Activated CD8-positive, alpha-beta T cell treated with anti-CD3 and anti-CD28 coated beads for 36 hours (primary cell): Measurements from ENCODE around the gene FOXP1. TPM values are rescaled to one million over a fixed set of nuclear protein-coding genes. Genes with fewer than 3 reads are reported as not detected.

ENCODE experiments used
- ATAC-seq: fragments of 200-7000 bp; cut with Tn5 transposase; one replicate; pipeline ENCODE4 v1.10.0; 2021; ENCODE audit warnings: mild to moderate bottlenecking, moderate library complexity
- CTCF ChIA-PET: fragments of 350-600 bp; sonication (Branson Sonifier 250); formaldehyde crosslinking; loops from one replicate; lab custom pipeline; 2021; ENCODE audit warnings: antibody characterized with exemption; lab: Charles Lee
- POLR2A ChIA-PET: fragments of 350-600 bp; sonication (Branson Sonifier 250); formaldehyde crosslinking; loops from one replicate; lab custom pipeline; 2021; ENCODE audit warnings: antibody characterized with exemption; lab: Charles Lee
- DNase-seq: peaks from one replicate; pipeline ENCODE4 v3.0.0-alpha.2; 2020
- H3K27ac Mint-ChIP-seq: one replicate; pipeline ENCODE4 v1.8.0; 2021; ENCODE audit warnings: mild to moderate bottlenecking, mixed read lengths
- H3K27me3 Mint-ChIP-seq: one replicate; pipeline ENCODE4 v1.8.0; 2021; ENCODE audit warnings: mixed read lengths
- H3K36me3 Mint-ChIP-seq: one replicate; pipeline ENCODE4 v1.8.0; 2021; ENCODE audit warnings: low read depth, mixed read lengths
- H3K4me1 Mint-ChIP-seq: one replicate; pipeline ENCODE4 v1.8.0; 2021; ENCODE audit warnings: low read depth, mixed read lengths
- H3K4me3 Mint-ChIP-seq: one replicate; pipeline ENCODE4 v1.8.0; 2021; ENCODE audit warnings: mild to moderate bottlenecking, moderate library complexity, mixed read lengths
- H3K9me3 Mint-ChIP-seq: one replicate; pipeline ENCODE4 v1.8.0; 2021; ENCODE audit warnings: mixed read lengths
- intact Hi-C: fragments of 100-400 bp; cut with micrococcal nuclease; formaldehyde crosslinking; loops from one replicate; pipeline ENCODE4 v1.10.0; 2022
- total RNA-seq, 2 experiments: library from RNA; stranded (reverse); gene quantifications; one replicate each; pipeline ENCODE4 v1.2.3, GENCODE V29; 2021
- TF ChIP-seq, protein P1 (sequence below): fragments of 200-600 bp; IDR thresholded peaks from one replicate; pipeline ENCODE4 v1.8.0; 2022; ENCODE audit warnings: antibody characterized with exemption, mild to moderate bottlenecking

FOXP1 gene
- total RNA-seq, 2 experiments from 2014 or later = 145 to 153 TPM

DNA sequence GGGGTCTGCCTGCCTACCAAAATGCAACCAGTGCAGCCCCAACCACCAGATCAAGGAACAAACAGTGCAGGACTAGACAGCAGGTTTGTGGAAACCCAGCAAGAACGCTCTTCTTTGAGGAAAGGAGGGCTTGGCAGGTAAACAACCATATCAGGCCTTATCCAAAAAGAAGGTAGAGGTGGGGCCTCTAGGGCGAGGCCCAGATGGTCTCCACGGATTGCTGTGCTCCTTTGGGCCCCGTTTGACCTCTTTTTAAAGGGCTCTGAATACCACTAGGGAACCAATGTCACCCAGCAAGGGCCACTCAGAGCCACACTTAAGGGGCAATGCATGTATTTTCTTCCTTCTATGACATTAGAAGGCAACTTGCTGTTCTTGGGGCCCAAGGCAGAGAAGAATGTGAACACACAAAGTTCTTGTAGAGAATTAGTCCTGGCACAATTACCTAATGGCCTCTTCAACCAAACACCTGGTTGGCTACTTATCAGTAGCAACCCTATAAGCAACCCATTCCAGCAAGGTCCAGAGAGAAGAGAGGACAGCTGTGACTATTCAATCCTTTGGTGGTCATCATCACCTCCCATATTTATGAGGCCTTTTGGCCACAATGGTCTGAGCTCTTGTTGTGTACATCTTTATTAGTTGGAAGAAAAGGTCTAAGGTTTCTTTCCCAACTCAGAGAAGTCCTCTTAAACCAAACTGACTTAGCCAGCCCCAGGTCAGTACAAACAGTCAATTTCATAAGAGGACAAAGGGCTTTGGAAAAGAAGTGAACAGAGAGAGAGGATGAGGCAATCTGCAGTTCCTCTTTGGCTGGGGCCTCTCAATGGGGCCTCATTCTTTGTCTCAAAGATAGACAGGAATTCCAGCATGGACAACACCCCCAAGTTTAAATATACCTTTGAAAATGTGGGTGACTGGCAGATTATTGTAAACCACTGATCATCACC lies 36.0 kb downstream of the FOXP1 start:
- Mint-ChIP-seq H3K27ac (no peak overlapping the region), H3K27me3 (peaks cover 2% of the 10 kb centered on the region), H3K4me1 (peaks cover 21% of the 10 kb centered on the region), H3K9me3 (no peaks in the 10 kb centered on the region), H3K36me3 (peaks cover under 1% of the 10 kb centered on the region), H3K4me3 (no peak overlapping the region)
- TF ChIP-seq, protein P1, sequence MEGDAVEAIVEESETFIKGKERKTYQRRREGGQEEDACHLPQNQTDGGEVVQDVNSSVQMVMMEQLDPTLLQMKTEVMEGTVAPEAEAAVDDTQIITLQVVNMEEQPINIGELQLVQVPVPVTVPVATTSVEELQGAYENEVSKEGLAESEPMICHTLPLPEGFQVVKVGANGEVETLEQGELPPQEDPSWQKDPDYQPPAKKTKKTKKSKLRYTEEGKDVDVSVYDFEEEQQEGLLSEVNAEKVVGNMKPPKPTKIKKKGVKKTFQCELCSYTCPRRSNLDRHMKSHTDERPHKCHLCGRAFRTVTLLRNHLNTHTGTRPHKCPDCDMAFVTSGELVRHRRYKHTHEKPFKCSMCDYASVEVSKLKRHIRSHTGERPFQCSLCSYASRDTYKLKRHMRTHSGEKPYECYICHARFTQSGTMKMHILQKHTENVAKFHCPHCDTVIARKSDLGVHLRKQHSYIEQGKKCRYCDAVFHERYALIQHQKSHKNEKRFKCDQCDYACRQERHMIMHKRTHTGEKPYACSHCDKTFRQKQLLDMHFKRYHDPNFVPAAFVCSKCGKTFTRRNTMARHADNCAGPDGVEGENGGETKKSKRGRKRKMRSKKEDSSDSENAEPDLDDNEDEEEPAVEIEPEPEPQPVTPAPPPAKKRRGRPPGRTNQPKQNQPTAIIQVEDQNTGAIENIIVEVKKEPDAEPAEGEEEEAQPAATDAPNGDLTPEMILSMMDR = no peak
- intact Hi-C loops = no loop called here
- DNase-seq = no peak
- ATAC-seq = no peak
- ChIA-PET POLR2A (no interaction called here), CTCF (no interaction called here)

DNA sequence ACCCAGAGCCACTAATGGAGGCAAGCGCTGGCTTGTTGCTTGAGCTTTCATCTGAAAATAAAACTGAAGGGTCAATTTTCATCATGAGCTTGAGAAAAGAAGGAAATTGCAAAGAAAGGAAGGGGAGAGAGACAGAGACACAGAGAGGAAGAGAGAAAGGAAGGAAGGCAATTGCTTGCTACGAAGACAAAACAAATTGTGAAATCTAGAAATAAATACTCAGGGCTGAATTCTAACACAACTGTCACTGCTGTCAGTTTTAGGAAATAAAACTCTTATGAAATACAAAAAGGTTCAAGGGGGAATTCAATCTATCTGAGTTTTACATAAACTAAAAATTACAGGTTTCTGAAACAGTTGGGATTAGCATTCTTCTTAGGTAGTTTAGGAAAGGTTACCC lies 36.7 kb downstream of the FOXP1 start:
- Mint-ChIP-seq H3K36me3 (peaks cover 2% of the 10 kb centered on the region), H3K9me3 (no peaks in the 10 kb centered on the region), H3K27me3 (peaks cover 2% of the 10 kb centered on the region), H3K4me3 (no peak overlapping the region), H3K27ac (no peak overlapping the region), H3K4me1 (peaks cover 26% of the 10 kb centered on the region)
- ChIA-PET POLR2A (no interaction called here), CTCF (interaction anchor here (0.7 kb wide), 1 partner anchor 34 kb away, joined by 3 read pairs; no protein-coding TSS in a partner anchor)
- intact Hi-C loops = no loop called here
- ATAC-seq (no peak), DNase-seq (no peak)
- TF ChIP-seq, protein P1 = no peak

DNA sequence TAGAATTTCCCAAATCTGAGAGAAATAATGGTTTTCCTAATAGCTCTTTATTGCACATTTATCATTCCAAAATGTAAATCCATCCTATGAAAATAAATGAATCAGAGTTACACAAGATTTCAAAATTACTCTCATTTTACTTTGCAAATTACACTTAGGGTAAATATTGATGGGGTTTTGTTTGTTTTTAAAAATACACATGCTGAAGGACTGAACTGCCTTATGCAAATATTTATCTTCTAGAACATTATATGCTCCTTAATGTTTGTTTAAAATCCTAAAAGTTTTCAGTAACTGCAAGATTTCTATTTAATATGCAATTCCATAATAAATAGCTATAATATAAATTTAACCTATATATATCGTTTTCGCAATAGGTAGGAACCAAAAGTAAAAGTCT lies 38.2 kb downstream of the FOXP1 start:
- ChIA-PET POLR2A (interaction anchor here (1.0 kb wide), 1 partner anchor 37 kb away, joined by 3 read pairs; no protein-coding TSS in a partner anchor), CTCF (no interaction called here)
- intact Hi-C loops = no loop called here
- ATAC-seq (no peak), DNase-seq (no peak)
- peaks cover 8% of the 10 kb centered on the region for H3K36me3 Mint-ChIP-seq
- H3K27ac Mint-ChIP-seq = no peak overlapping the region
- TF ChIP-seq, protein P1 = no peak
- peaks cover 2% of the 10 kb centered on the region for H3K27me3 Mint-ChIP-seq
- H3K4me1 Mint-ChIP-seq = peaks cover 28% of the 10 kb centered on the region
- no peak overlapping the region for H3K4me3 Mint-ChIP-seq
- H3K9me3 Mint-ChIP-seq = no peaks in the 10 kb centered on the region

DNA sequence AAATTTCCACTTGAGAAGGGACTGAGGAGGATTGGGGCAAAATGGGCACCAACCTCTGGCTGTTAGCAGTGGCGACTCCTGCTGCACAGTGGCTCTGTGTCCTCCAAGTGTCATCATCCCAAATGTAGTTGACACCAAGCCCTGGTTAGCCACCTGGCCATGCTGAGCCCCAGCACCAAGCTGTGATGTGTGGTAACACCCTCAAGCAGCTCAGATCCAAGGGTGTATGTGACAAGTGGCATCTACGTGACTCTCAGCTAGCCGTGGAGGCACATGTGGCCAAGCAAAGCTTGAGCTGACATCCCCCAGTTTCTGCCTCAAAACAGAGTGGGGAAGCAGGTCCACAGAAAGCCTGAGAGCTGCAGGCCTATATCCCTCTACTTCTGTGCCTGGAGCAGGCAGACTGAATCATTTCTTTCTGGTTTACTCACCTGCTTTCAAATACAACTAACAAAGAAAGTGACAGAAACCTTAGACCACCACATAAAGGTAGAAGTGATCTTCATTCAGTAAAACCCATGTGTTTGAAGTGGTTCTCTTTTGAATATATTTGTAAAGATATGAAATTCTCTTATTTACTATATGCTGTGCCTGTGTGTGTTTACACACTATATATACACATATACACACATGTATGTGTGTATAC lies 40.0 kb downstream of the FOXP1 start:
- DNase-seq (peak; percentile 37), ATAC-seq (peak; percentile 89)
- H3K27ac Mint-ChIP-seq = no peak overlapping the region
- POLR2A ChIA-PET = interaction anchor here (0.6 kb wide), 1 partner anchor 14 kb away, joined by 3 read pairs; no protein-coding TSS in a partner anchor
- CTCF ChIA-PET = interaction anchor here (1.5 kb wide), 1 partner anchor 15 kb away, joined by 6 read pairs; no protein-coding TSS in a partner anchor
- no peak overlapping the region for H3K4me3 Mint-ChIP-seq
- TF ChIP-seq, protein P1 = no peak
- peaks cover 25% of the 10 kb centered on the region for H3K4me1 Mint-ChIP-seq
- peaks cover 2% of the 10 kb centered on the region for H3K27me3 Mint-ChIP-seq
- intact Hi-C loops = no loop called here
- no peaks in the 10 kb centered on the region for H3K9me3 Mint-ChIP-seq
- H3K36me3 Mint-ChIP-seq = peaks cover 8% of the 10 kb centered on the region
